Calu3 (cell line): ENCODE data around the gene ARRB1. TPM values are rescaled to one million over a fixed set of nuclear protein-coding genes. Genes with fewer than 3 reads are reported as not detected.

ENCODE experiments used
- BruUV-seq: library from RNA; stranded (reverse); fragments of 400-500 nt; replicated peaks from 2 replicates; lab custom pipeline; 2021; lab: Mats Ljungman, UMichigan
- CTCF ChIA-PET: fragments of 300-600 bp; sonication (Branson Sonifier 250); formaldehyde crosslinking; loops from one replicate; lab custom pipeline; 2022; ENCODE audit warnings: antibody characterized with exemption; lab: Charles Lee
- DNase-seq: peaks from one replicate; pipeline ENCODE4 v3.0.0; 2022
- H3K27ac Mint-ChIP-seq: one replicate; pipeline ENCODE4 v1.8.0; 2022; ENCODE audit warnings: mixed read lengths; ENCODE audit not compliant: unreplicated experiment
- H3K27me3 Mint-ChIP-seq: one replicate; pipeline ENCODE4 v1.8.0; 2022; ENCODE audit warnings: mixed read lengths; ENCODE audit not compliant: unreplicated experiment
- H3K36me3 Mint-ChIP-seq: one replicate; pipeline ENCODE4 v1.8.0; 2022; ENCODE audit warnings: mild to moderate bottlenecking, moderate library complexity, mixed read lengths; ENCODE audit not compliant: insufficient read depth, unreplicated experiment
- H3K4me1 Mint-ChIP-seq: one replicate; pipeline ENCODE4 v1.8.0; 2022; ENCODE audit warnings: mild to moderate bottlenecking, low read depth, mixed read lengths; ENCODE audit not compliant: unreplicated experiment
- H3K4me3 Mint-ChIP-seq: one replicate; pipeline ENCODE4 v1.8.0; 2022; ENCODE audit warnings: mild to moderate bottlenecking, low read depth, moderate library complexity, mixed read lengths; ENCODE audit not compliant: unreplicated experiment
- H3K9me3 Mint-ChIP-seq: one replicate; pipeline ENCODE4 v1.8.0; 2022; ENCODE audit warnings: low read depth, mixed read lengths; ENCODE audit not compliant: unreplicated experiment
- intact Hi-C: fragments of 100-400 bp; cut with micrococcal nuclease; formaldehyde crosslinking; loops from one replicate; pipeline ENCODE4 v1.10.0; 2022; ENCODE audit not compliant: unreplicated experiment
- total RNA-seq: library from RNA; stranded (reverse); gene quantifications from 2 replicates; pipeline ENCODE4 v1.2.3, GENCODE V29; 2022
- TF ChIP-seq, protein P1 (sequence below): fragments of 200-600 bp; IDR thresholded peaks from one replicate; pipeline ENCODE4 v1.8.0; 2022; ENCODE audit warnings: antibody characterized with exemption; ENCODE audit not compliant: unreplicated experiment

Gene ARRB1
- total RNA-seq, 1 experiment from 2014 or later, result 8.7 TPM

DNA sequence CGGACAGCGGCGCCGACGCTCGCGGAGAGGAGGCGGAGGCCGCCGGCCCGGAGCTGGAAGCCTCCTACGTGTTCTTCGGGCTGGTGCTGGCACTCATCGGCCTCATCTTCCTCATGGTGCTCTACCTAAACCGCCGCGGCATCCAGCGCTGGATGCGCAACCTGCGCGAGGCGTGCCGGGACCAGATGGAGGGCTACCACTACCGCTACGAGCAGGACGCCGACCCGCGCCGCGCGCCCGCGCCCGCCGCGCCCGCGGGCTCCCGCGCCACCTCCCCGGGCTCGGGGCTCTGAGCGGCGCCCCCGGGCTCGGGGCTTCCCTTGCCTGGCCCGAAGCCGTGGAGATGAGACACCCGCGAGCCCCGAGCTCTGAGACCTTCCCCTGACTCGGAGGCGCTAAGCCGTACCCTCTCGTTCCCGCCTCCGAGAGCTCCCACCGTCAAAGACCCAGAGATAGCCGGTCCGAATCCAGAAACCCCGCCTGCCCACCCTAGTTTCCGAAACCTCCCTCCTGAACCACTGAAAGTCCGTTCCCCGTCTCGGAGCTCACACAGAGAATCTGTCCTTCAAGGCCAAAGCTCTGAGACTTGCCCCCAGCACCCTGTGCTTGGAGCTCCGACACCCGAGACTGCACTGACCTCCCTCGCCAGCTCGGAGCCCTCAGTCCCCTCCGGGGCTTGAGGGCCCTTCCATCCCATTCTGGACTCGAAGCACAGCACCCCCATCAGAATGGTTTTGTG lies 109.4 kb downstream of the ARRB1 start:
- H3K27ac Mint-ChIP-seq, result no peak overlapping the region
- TF ChIP-seq, protein P1, sequence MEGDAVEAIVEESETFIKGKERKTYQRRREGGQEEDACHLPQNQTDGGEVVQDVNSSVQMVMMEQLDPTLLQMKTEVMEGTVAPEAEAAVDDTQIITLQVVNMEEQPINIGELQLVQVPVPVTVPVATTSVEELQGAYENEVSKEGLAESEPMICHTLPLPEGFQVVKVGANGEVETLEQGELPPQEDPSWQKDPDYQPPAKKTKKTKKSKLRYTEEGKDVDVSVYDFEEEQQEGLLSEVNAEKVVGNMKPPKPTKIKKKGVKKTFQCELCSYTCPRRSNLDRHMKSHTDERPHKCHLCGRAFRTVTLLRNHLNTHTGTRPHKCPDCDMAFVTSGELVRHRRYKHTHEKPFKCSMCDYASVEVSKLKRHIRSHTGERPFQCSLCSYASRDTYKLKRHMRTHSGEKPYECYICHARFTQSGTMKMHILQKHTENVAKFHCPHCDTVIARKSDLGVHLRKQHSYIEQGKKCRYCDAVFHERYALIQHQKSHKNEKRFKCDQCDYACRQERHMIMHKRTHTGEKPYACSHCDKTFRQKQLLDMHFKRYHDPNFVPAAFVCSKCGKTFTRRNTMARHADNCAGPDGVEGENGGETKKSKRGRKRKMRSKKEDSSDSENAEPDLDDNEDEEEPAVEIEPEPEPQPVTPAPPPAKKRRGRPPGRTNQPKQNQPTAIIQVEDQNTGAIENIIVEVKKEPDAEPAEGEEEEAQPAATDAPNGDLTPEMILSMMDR, result no peak

DNA sequence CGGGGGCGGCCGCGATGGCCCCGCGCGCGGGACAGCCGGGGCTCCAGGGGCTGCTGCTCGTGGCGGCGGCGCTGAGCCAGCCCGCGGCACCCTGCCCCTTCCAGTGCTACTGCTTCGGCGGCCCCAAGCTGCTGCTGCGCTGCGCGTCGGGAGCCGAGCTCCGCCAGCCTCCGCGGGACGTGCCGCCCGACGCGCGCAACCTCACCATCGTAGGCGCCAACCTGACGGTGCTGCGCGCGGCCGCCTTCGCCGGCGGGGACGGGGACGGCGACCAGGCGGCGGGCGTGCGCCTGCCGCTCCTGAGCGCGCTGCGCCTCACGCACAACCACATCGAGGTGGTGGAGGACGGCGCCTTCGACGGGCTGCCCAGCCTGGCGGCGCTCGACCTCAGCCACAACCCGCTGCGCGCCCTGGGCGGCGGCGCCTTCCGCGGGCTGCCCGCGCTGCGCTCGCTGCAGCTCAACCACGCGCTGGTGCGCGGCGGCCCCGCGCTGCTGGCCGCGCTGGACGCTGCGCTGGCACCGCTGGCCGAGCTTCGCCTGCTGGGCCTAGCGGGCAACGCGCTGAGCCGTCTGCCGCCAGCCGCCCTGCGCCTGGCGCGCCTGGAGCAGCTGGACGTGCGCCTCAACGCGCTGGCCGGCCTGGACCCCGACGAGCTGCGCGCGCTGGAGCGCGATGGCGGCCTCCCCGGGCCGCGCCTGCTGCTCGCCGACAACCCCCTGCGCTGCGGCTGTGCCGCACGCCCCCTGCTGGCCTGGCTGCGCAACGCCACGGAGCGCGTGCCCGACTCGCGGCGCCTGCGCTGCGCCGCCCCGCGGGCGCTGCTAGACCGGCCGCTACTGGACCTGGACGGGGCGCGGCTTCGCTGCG lies 110.2 kb downstream of the ARRB1 start:
- DNase-seq, result peak; percentile 93
- H3K27ac Mint-ChIP-seq, result no peak overlapping the region
- TF ChIP-seq, protein P1, result peak; percentile 93
- H3K36me3 Mint-ChIP-seq, result peaks cover 9% of the 10 kb centered on the region
- H3K4me1 Mint-ChIP-seq, result no peaks in the 10 kb centered on the region
- BruUV-seq, result no TSS peak
- H3K27me3 Mint-ChIP-seq, result peaks cover 90% of the 10 kb centered on the region
- CTCF ChIA-PET, result interaction anchor here (0.6 to 1.4 kb wide), 6 partner anchors 27 to 218 kb away, joined by 3 to 5 read pairs (median 4); partner anchors contain the start of gene SLCO2B1
- H3K9me3 Mint-ChIP-seq, result no peaks in the 10 kb centered on the region
- intact Hi-C loops, result no loop called here
- H3K4me3 Mint-ChIP-seq, result peak overlapping the region; percentile 66

More for the DNA sequence above, 109.4 kb downstream of the ARRB1 start:
- no TSS peak for BruUV-seq
- Mint-ChIP-seq H3K27me3 (peaks cover 90% of the 10 kb centered on the region), H3K9me3 (no peaks in the 10 kb centered on the region), H3K36me3 (peaks cover 9% of the 10 kb centered on the region), H3K4me3 (peak overlapping the region; percentile 66), H3K4me1 (no peaks in the 10 kb centered on the region)
- DNase-seq, result no peak
- intact Hi-C loops, result no loop called here
- CTCF ChIA-PET, result interaction anchor here (0.5 to 1.4 kb wide), 4 partner anchors 92 to 102 kb away, joined by 3 to 5 read pairs (median 4); partner anchors contain the start of gene SLCO2B1

DNA sequence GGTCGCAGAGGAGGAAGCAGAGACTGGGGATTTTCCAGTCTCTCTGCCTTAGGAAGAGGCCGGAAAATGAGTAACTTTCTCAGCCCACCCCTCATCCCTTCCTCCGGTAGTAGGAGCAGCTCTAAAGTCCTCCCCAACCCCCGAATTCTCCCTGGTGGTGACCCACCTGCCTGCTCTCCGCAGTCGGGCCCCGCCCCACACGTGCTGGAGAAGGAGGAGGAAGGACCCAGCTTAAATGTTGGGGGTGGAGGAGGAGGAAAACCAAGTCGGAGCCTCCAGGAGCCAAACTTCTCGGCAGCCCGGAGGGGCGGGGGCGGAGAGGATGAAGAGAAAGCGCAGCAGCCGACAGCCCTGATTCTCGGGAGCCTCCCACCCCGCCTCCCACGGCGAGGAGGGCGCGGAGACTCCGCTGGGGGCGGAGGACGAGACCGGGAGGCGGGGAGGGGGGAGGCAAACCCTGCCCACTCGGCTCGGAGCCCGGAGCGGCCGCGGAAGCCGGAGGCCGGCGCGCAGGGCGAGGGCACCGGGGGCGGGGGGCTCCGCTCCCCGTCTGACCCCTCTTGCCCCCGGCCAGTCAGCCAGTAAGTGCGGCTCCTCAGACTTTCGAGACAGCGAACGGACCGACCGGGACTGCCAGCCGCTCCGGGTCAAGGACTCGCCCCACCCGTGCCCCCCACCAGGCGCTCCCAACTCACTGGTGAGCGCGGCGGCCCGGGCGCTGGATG lies 111.0 kb downstream of the ARRB1 start, which contains the start of gene TPBGL:
Gene TPBGL, plus strand, starts transcription at position 464 of the 725 bp plus-strand sequence. CDS start 276 bp downstream, outside the sequence.
- Mint-ChIP-seq H3K4me1 (no peaks in the 10 kb centered on the region), H3K4me3 (peak within 1 kb of the TSS; percentile 66), H3K27ac (no peak within 1 kb of the TSS), H3K36me3 (peaks cover 9% of the 10 kb centered on the region), H3K9me3 (no peaks in the 10 kb centered on the region), H3K27me3 (peaks cover 90% of the 10 kb centered on the region)
- no TSS peak for BruUV-seq
- intact Hi-C loops, result no loop called here
- TF ChIP-seq, protein P1, result no peak
- CTCF ChIA-PET, result interaction anchor here (0.8 to 1.1 kb wide), 4 partner anchors 8 to 218 kb away, joined by 3 to 5 read pairs (median 4); no protein-coding TSS in a partner anchor
- peak; percentile 18 for DNase-seq
